Upper lobe of right lung (tissue), 1 donor: Measurements from ENCODE around the gene PRUNE2. TPM values are rescaled to one million over a fixed set of nuclear protein-coding genes. Genes with fewer than 3 reads are reported as not detected.
"Not testable (repeated sequence)": the region's sequence is repeated elsewhere in the genome, so short reads cannot be mapped to it uniquely, and the experiment has no call there.

Experiments
- ATAC-seq: fragments of 200-7000 bp; cut with Tn5 transposase; one replicate; pipeline ENCODE4 v1.9.1; 2020; ENCODE audit warnings: mild to moderate bottlenecking, moderate library complexity
- DNase-seq: peaks from one replicate; pipeline ENCODE4 v3.0.0-alpha.2; 2020
- H3K27ac ChIP-seq: fragments of 200-600 bp; one replicate; pipeline ENCODE4 v1.8.0; 2022
- H3K27me3 ChIP-seq: fragments of 200-600 bp; one replicate; pipeline ENCODE4 v1.8.0; 2022; ENCODE audit warnings: mild to moderate bottlenecking
- H3K36me3 ChIP-seq: fragments of 200-600 bp; one replicate; pipeline ENCODE4 v1.8.0; 2022
- H3K4me1 ChIP-seq: fragments of 200-600 bp; one replicate; pipeline ENCODE4 v1.8.0; 2022
- H3K4me3 ChIP-seq: fragments of 200-600 bp; one replicate; pipeline ENCODE4 v1.8.0; 2022; ENCODE audit warnings: mild to moderate bottlenecking
- H3K9me3 ChIP-seq: fragments of 200-600 bp; one replicate; pipeline ENCODE4 v1.8.0; 2022
- CTCF ChIP-seq: fragments of 200-600 bp; IDR thresholded peaks from one replicate; pipeline ENCODE4 v1.8.0; 2022; ENCODE audit warnings: antibody characterized with exemption
- intact Hi-C: fragments of 100-400 bp; cut with DNase I; formaldehyde crosslinking; loops from one replicate; pipeline ENCODE4 v1.11.0; 2022
- total RNA-seq: library from RNA; stranded (reverse); fragmentation: NEBNext Ultra II Directional; extraction: Animal tissue kit (Norgen Biotek cat#: 25700); gene quantifications from one replicate; pipeline ENCODE4 v1.2.1, GENCODE V29; 2021
- donor health status: DM: no; HTN: yes; CAD: no; lungs with severe emphysema.

PRUNE2 gene
- total RNA-seq, 1 donor from 2014 or later = 7.4 TPM

GRCh38 chr9:76758476-76758875, 147.4 kb downstream of the PRUNE2 start:
- Histone ChIP-seq H3K4me1 (no peaks in the 10 kb centered on the region), H3K36me3 (no peaks in the 10 kb centered on the region), H3K27ac (no peak overlapping the region), H3K9me3 (no peaks in the 10 kb centered on the region), H3K27me3 (no peaks in the 10 kb centered on the region), H3K4me3 (no peak overlapping the region)
- ATAC-seq (no peak), DNase-seq (no peak)
- intact Hi-C loops = no loop called here
- no peak for TF ChIP-seq CTCF

GRCh38 chr9:76756941-76757673, 148.8 kb downstream of the PRUNE2 start:
- Histone ChIP-seq H3K4me1 (no peaks in the 10 kb centered on the region), H3K9me3 (no peaks in the 10 kb centered on the region), H3K36me3 (no peaks in the 10 kb centered on the region), H3K27ac (no peak overlapping the region), H3K4me3 (no peak overlapping the region), H3K27me3 (no peaks in the 10 kb centered on the region)
- TF ChIP-seq CTCF = no peak
- DNase-seq = no peak
- no peak for ATAC-seq
- intact Hi-C loops = no loop called here

- Histone ChIP-seq H3K4me3 (no peak overlapping the region), H3K27ac (no peak overlapping the region), H3K9me3 (no peaks in the 10 kb centered on the region), H3K36me3 (no peaks in the 10 kb centered on the region), H3K27me3 (no peaks in the 10 kb centered on the region), H3K4me1 (no peaks in the 10 kb centered on the region)
- ATAC-seq = peak; percentile 72
- intact Hi-C loops = no loop called here
- peak; percentile 13 for TF ChIP-seq CTCF
- DNase-seq = no peak
Observed at GRCh38 chr9:76756268-76756640, 149.7 kb downstream of the PRUNE2 start.

GRCh38 chr9:76751001-76751400, 154.9 kb downstream of the PRUNE2 start:
- DNase-seq (no peak), ATAC-seq (no peak)
- TF ChIP-seq CTCF = no peak
- Histone ChIP-seq H3K9me3 (no peaks in the 10 kb centered on the region), H3K36me3 (no peaks in the 10 kb centered on the region), H3K27me3 (no peaks in the 10 kb centered on the region), H3K4me1 (no peaks in the 10 kb centered on the region), H3K4me3 (no peak overlapping the region), H3K27ac (no peak overlapping the region)
- intact Hi-C loops = no loop called here

GRCh38 chr9:76744336-76744735, 161.6 kb downstream of the PRUNE2 start:
- no peak overlapping the region for H3K4me3 ChIP-seq
- intact Hi-C loops = no loop called here
- no peaks in the 10 kb centered on the region for H3K36me3 ChIP-seq
- H3K27ac ChIP-seq = no peak overlapping the region
- DNase-seq = no peak
- H3K9me3 ChIP-seq = no peaks in the 10 kb centered on the region
- no peak for TF ChIP-seq CTCF
- H3K27me3 ChIP-seq = peaks cover 3% of the 10 kb centered on the region
- H3K4me1 ChIP-seq = no peaks in the 10 kb centered on the region
- no peak for ATAC-seq

GRCh38 chr9:76743931-76744330, 162.0 kb downstream of the PRUNE2 start:
- intact Hi-C loops = no loop called here
- no peak for DNase-seq
- TF ChIP-seq CTCF = no peak

GRCh38 chr9:76742890-76743289, 163.0 kb downstream of the PRUNE2 start:
- H3K27me3 ChIP-seq, H3K27ac ChIP-seq, intact Hi-C loops, H3K9me3 ChIP-seq, ATAC-seq, DNase-seq, H3K4me3 ChIP-seq, H3K4me1 ChIP-seq, H3K36me3 ChIP-seq: not testable (repeated sequence)

More at GRCh38 chr9:76743931-76744330, 162.0 kb downstream of the PRUNE2 start:
- no peaks in the 10 kb centered on the region for H3K4me1 ChIP-seq
- no peaks in the 10 kb centered on the region for H3K36me3 ChIP-seq
- H3K9me3 ChIP-seq = no peaks in the 10 kb centered on the region
- ATAC-seq = no peak
- H3K27me3 ChIP-seq = peaks cover 3% of the 10 kb centered on the region
- no peak overlapping the region for H3K4me3 ChIP-seq
- H3K27ac ChIP-seq = no peak overlapping the region
